GM23338 (cell line): ENCODE data around the gene PRAF2. TPM values are rescaled to one million over a fixed set of nuclear protein-coding genes. Genes with fewer than 3 reads are reported as not detected.
A peak's percentile ranks its signal among the peaks of the same experiment; 100 is the strongest.

Experiments used
- ATAC-seq: fragments of 200-7000 bp; cut with Tn5 transposase; 3 replicates; pipeline ENCODE4 v1.9.1; 2020
- DNase-seq: peaks from one replicate; pipeline ENCODE4 v3.0.0-alpha.2; 2015; ENCODE audit warnings: low spot score
- H2AFZ ChIP-seq: fragments of 200-600 bp; sonication (generic); 2 replicates; pipeline ENCODE4 v1.8.0; 2016; ENCODE audit warnings: antibody characterized with exemption, mild to moderate bottlenecking, moderate library complexity
- H3F3A ChIP-seq: fragments of 200-600 bp; sonication (generic); replicated peaks from 2 replicates; pipeline ENCODE4 v1.8.0; 2017; ENCODE audit warnings: antibody characterized with exemption, mixed run types, low read depth
- H3K27ac ChIP-seq: fragments of 200-600 bp; sonication (generic); 2 replicates; pipeline ENCODE4 v1.6.1; 2016; ENCODE audit warnings: low read depth
- H3K27me3 ChIP-seq: fragments of 200-600 bp; sonication (generic); 2 replicates; pipeline ENCODE4 v1.8.0; 2016; ENCODE audit warnings: mild to moderate bottlenecking, mixed run types, moderate library complexity; ENCODE audit not compliant: insufficient read depth
- H3K36me3 ChIP-seq: fragments of 200-600 bp; sonication (generic); 2 replicates; pipeline ENCODE4 v1.8.0; 2016; ENCODE audit warnings: mild to moderate bottlenecking; ENCODE audit not compliant: insufficient read depth
- H3K4me1 ChIP-seq: fragments of 200-600 bp; sonication (generic); 2 replicates; pipeline ENCODE4 v1.8.0; 2016; ENCODE audit warnings: mild to moderate bottlenecking, moderate library complexity; ENCODE audit not compliant: insufficient read depth
- H3K4me2 ChIP-seq: fragments of 200-600 bp; sonication (generic); 2 replicates; pipeline ENCODE4 v1.7.1; 2017; ENCODE audit warnings: mixed run types
- H3K4me3 ChIP-seq: fragments of 200-600 bp; sonication (generic); 2 replicates; pipeline ENCODE4 v1.6.1; 2016; ENCODE audit warnings: mixed run types
- H3K79me2 ChIP-seq: fragments of 200-600 bp; sonication (generic); replicated peaks from 2 replicates; pipeline ENCODE4 v1.8.0; 2017; ENCODE audit warnings: mild to moderate bottlenecking; ENCODE audit not compliant: insufficient read depth
- H3K9me2 ChIP-seq: fragments of 200-600 bp; sonication (generic); 2 replicates; pipeline ENCODE4 v1.8.0; 2017; ENCODE audit not compliant: insufficient read depth
- H4K20me1 ChIP-seq: fragments of 200-600 bp; sonication (generic); replicated peaks from 2 replicates; pipeline ENCODE4 v1.8.0; 2017; ENCODE audit warnings: mild to moderate bottlenecking; ENCODE audit not compliant: insufficient read depth
- H3K27ac Mint-ChIP-seq: 2 replicates; pipeline ENCODE4 v1.8.0; 2020; ENCODE audit warnings: inconsistent platforms, mild to moderate bottlenecking, moderate library complexity, mixed read lengths
- H3K27me3 Mint-ChIP-seq: 3 replicates; pipeline ENCODE4 v1.8.0; 2022; ENCODE audit warnings: low read depth, mild to moderate bottlenecking, moderate library complexity, mixed read lengths, inconsistent platforms; ENCODE audit not compliant: insufficient read depth, poor library complexity
- H3K36me3 Mint-ChIP-seq: 3 replicates; pipeline ENCODE4 v1.8.0; 2021; ENCODE audit warnings: low read depth, mild to moderate bottlenecking, inconsistent platforms, moderate library complexity, mixed read lengths
- H3K4me1 Mint-ChIP-seq: 3 replicates; pipeline ENCODE4 v1.8.0; 2020; ENCODE audit warnings: mild to moderate bottlenecking, inconsistent platforms, mixed read lengths
- H3K4me3 Mint-ChIP-seq: 3 replicates; pipeline ENCODE4 v1.8.0; 2021; ENCODE audit warnings: moderate library complexity, mild to moderate bottlenecking, inconsistent platforms, mixed read lengths
- H3K9me3 Mint-ChIP-seq: 3 replicates; pipeline ENCODE4 v1.8.0; 2020; ENCODE audit warnings: moderate library complexity, mild to moderate bottlenecking, inconsistent platforms, mixed read lengths
- EZH2 ChIP-seq: fragments of 200-600 bp; sonication (generic); IDR thresholded peaks from one replicate; pipeline ENCODE4 v1.8.0; 2017; ENCODE audit warnings: antibody characterized with exemption, mild to moderate bottlenecking, low read depth; ENCODE audit not compliant: unreplicated experiment
- EZH2phosphoT487 ChIP-seq: fragments of 200-600 bp; sonication (generic); IDR thresholded peaks from one replicate; pipeline ENCODE4 v1.8.1; 2018; ENCODE audit warnings: antibody characterized with exemption; ENCODE audit not compliant: unreplicated experiment
- JUNB ChIP-seq: IDR thresholded peaks from one replicate; pipeline ENCODE4 v1.6.1; 2016; ENCODE audit warnings: antibody characterized with exemption; ENCODE audit not compliant: unreplicated experiment
- NANOG ChIP-seq: IDR thresholded peaks from 2 replicates; pipeline ENCODE4 v1.6.1; 2016; ENCODE audit warnings: antibody characterized with exemption, borderline replicate concordance
- STAT1 ChIP-seq: IDR thresholded peaks from one replicate; pipeline ENCODE4 v1.6.1; 2016; ENCODE audit warnings: antibody characterized with exemption; ENCODE audit not compliant: unreplicated experiment
- ZNF114 ChIP-seq: fragments of 250-450 bp; sonication (Bioruptor Pico); IDR thresholded peaks from 2 replicates; pipeline ENCODE4 v1.5.0; 2020; ENCODE audit warnings: mild to moderate bottlenecking, moderate library complexity
- ZNF331 ChIP-seq: fragments of 250-450 bp; sonication (Bioruptor Pico); IDR thresholded peaks from 2 replicates; pipeline ENCODE4 v1.5.0; 2020; ENCODE audit warnings: low read depth, mild to moderate bottlenecking, moderate library complexity
- polyA plus RNA-seq: library from polyadenylated mRNA; unstranded; fragments of >200 nt; fragmentation: Nextera tagmentation; extraction: Ambion mirVana; gene quantifications from 2 replicates; pipeline ENCODE4 v1.2.1, GENCODE V29; 2016
- total RNA-seq: library from RNA; depleted of rRNA; stranded (reverse); fragments of >200 nt; shearing (Covaris generic); gene quantifications from 2 replicates; pipeline ENCODE4 v1.2.3, GENCODE V29; 2014
- TF ChIP-seq, protein P1 (sequence below), 2 experiments: fragments of 200-600 bp in 1 of 2; sonication (generic) in 1 of 2; conservative IDR thresholded peaks; 2 replicates each; pipeline versions ENCODE4 v1.5.1 to v1.6.1; 2016 to 2017; ENCODE audit warnings: antibody characterized with exemption in 2 of 2, low read depth in 2 of 2, mild to moderate bottlenecking in 2 of 2, moderate library complexity in 1 of 2
- TF ChIP-seq, protein P2 (sequence below): IDR thresholded peaks from one replicate; pipeline ENCODE4 v1.6.1; 2018; ENCODE audit warnings: antibody characterized with exemption; ENCODE audit not compliant: unreplicated experiment
- TF ChIP-seq, protein P3 (sequence below): IDR thresholded peaks from 2 replicates; pipeline ENCODE4 v1.6.1; 2016; ENCODE audit warnings: antibody characterized with exemption

The PRAF2 gene
- total and polyA plus RNA-seq, 2 experiments from 2014 or later = 6.3 to 22.1 TPM

DNA sequence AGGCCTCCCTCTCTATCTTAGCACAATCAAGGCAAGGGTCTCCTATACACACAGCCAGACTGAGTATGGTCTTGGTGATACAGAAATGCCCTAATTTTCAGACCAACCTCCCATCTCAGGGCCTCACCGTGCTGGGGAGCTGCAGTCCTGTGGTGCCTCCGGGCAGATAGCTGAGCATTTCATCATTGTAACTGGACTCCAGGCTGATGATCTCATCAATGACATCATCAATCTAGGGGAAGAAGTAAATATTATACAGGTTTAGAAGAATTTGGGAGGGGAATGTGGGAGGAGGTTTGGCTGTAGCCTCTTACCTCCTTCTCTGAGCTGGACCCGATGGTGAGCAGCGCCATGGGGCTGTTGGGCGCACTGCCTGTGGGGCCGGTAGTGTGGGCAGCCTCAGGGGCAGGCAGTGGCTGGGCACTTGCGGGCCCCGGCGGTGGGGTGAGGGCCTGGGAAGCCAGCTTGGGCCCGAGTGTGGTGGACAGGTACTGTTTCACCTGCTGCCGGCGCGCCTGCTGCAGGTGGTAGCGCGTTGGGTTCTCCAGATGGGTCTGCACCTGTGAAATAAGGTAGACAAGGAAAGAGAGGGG, 35.8 kb downstream of the PRAF2 start:
- H3K4me3 Mint-ChIP-seq = no peak overlapping the region; the same call in 2 of the 3 replicates
- Histone ChIP-seq H2AFZ (no peak overlapping the region), H3K4me2 (no peak overlapping the region), H3K4me1 (peaks cover 4% of the 10 kb centered on the region), H3K36me3 (peaks cover 22% of the 10 kb centered on the region), H3K27ac (no peak overlapping the region), H3K9me2 (no peaks in the 10 kb centered on the region), H3F3A (no peaks in the 10 kb centered on the region), H3K27me3 (no peaks in the 10 kb centered on the region), H4K20me1 (no peaks in the 10 kb centered on the region), H3K79me2 (peaks cover 39% of the 10 kb centered on the region), H3K4me3 (no peak overlapping the region)
- DNase-seq = no peak
- peak overlapping the region; percentile 92; the same call in 1 of the 2 replicates for H3K27ac Mint-ChIP-seq
- no peak for TF ChIP-seq EZH2phosphoT487
- peaks cover 20% of the 10 kb centered on the region for H3K4me1 Mint-ChIP-seq
- ATAC-seq = no peak
- peaks cover 16% of the 10 kb centered on the region for H3K27me3 Mint-ChIP-seq
- peaks cover 68% of the 10 kb centered on the region for H3K36me3 Mint-ChIP-seq
- H3K9me3 Mint-ChIP-seq = no peaks in the 10 kb centered on the region; the same call in 2 of the 3 replicates

DNA sequence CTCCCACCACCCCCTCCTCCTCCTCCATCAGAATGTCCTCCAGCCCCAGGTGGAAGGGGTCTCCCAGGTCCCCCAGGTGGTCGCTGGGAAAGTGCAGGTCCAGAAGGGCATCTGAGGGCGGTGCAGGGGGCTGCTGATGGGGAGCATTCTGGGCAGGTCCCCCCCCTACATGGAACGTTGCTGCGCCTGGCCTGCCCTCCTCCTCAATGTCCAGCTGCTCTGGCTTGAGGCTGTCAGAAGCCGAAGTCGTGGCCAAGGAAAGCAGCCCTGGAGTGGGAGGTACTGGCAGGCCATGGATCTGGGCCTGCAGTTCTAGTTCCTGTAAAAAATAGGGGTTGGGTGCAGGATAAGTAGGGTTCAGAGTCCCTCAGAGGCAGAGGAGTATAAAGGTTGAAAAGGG, 43.5 kb downstream of the PRAF2 start:
- ATAC-seq (no peak), DNase-seq (no peak)
- H3K27me3 ChIP-seq = no peaks in the 10 kb centered on the region
- H3F3A ChIP-seq = no peaks in the 10 kb centered on the region
- Mint-ChIP-seq H3K27me3 (no peaks in the 10 kb centered on the region), H3K4me1 (peaks cover 19% of the 10 kb centered on the region), H3K27ac (no peak overlapping the region), H3K9me3 (no peaks in the 10 kb centered on the region), H3K4me3 (no peak overlapping the region), H3K36me3 (peaks cover 79% of the 10 kb centered on the region)
- H4K20me1 ChIP-seq = no peaks in the 10 kb centered on the region
- H3K4me2 ChIP-seq = no peak overlapping the region
- no peak overlapping the region for H3K27ac ChIP-seq
- no peaks in the 10 kb centered on the region; the same call in 1 of the 2 replicates for H3K4me1 ChIP-seq
- no peaks in the 10 kb centered on the region for H3K79me2 ChIP-seq
- no peak overlapping the region for H2AFZ ChIP-seq
- H3K9me2 ChIP-seq = no peaks in the 10 kb centered on the region
- H3K4me3 ChIP-seq = no peak overlapping the region
- H3K36me3 ChIP-seq = peaks cover 17% of the 10 kb centered on the region; the same call in 1 of the 2 replicates
- TF ChIP-seq, protein P1, sequence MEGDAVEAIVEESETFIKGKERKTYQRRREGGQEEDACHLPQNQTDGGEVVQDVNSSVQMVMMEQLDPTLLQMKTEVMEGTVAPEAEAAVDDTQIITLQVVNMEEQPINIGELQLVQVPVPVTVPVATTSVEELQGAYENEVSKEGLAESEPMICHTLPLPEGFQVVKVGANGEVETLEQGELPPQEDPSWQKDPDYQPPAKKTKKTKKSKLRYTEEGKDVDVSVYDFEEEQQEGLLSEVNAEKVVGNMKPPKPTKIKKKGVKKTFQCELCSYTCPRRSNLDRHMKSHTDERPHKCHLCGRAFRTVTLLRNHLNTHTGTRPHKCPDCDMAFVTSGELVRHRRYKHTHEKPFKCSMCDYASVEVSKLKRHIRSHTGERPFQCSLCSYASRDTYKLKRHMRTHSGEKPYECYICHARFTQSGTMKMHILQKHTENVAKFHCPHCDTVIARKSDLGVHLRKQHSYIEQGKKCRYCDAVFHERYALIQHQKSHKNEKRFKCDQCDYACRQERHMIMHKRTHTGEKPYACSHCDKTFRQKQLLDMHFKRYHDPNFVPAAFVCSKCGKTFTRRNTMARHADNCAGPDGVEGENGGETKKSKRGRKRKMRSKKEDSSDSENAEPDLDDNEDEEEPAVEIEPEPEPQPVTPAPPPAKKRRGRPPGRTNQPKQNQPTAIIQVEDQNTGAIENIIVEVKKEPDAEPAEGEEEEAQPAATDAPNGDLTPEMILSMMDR (conservative IDR thresholded peaks at IDR 0.05; ENCODE audit: low read depth in 2 of 2) = no peak
- TF ChIP-seq, protein P2, sequence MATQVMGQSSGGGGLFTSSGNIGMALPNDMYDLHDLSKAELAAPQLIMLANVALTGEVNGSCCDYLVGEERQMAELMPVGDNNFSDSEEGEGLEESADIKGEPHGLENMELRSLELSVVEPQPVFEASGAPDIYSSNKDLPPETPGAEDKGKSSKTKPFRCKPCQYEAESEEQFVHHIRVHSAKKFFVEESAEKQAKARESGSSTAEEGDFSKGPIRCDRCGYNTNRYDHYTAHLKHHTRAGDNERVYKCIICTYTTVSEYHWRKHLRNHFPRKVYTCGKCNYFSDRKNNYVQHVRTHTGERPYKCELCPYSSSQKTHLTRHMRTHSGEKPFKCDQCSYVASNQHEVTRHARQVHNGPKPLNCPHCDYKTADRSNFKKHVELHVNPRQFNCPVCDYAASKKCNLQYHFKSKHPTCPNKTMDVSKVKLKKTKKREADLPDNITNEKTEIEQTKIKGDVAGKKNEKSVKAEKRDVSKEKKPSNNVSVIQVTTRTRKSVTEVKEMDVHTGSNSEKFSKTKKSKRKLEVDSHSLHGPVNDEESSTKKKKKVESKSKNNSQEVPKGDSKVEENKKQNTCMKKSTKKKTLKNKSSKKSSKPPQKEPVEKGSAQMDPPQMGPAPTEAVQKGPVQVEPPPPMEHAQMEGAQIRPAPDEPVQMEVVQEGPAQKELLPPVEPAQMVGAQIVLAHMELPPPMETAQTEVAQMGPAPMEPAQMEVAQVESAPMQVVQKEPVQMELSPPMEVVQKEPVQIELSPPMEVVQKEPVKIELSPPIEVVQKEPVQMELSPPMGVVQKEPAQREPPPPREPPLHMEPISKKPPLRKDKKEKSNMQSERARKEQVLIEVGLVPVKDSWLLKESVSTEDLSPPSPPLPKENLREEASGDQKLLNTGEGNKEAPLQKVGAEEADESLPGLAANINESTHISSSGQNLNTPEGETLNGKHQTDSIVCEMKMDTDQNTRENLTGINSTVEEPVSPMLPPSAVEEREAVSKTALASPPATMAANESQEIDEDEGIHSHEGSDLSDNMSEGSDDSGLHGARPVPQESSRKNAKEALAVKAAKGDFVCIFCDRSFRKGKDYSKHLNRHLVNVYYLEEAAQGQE = no peak
- TF ChIP-seq NANOG = no peak
- TF ChIP-seq ZNF114 = no peak
- TF ChIP-seq STAT1 = no peak
- no peak for TF ChIP-seq EZH2
- TF ChIP-seq, protein P3, sequence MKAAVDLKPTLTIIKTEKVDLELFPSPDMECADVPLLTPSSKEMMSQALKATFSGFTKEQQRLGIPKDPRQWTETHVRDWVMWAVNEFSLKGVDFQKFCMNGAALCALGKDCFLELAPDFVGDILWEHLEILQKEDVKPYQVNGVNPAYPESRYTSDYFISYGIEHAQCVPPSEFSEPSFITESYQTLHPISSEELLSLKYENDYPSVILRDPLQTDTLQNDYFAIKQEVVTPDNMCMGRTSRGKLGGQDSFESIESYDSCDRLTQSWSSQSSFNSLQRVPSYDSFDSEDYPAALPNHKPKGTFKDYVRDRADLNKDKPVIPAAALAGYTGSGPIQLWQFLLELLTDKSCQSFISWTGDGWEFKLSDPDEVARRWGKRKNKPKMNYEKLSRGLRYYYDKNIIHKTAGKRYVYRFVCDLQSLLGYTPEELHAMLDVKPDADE = no peak
- no peak for TF ChIP-seq JUNB
- TF ChIP-seq ZNF331 (CRISPR knock-in tag) = no peak
